Cardiac fibroblast (primary cell): ENCODE results near the gene SUPT20H.
"Not testable (repeated sequence)": the region's sequence is repeated elsewhere in the genome, so short reads cannot be mapped to it uniquely, and the experiment has no call there.

ENCODE experiments used
- DNase-seq, 2 donors: peaks; one replicate each; pipeline versions ENCODE4 v3.0.0 to v3.0.0-alpha.2; 2010; ENCODE audit warnings: low read depth in 2 of 2
- H3K4me3 ChIP-seq, 2 donors: replicated peaks in 1 of 2; 1 replicate in 1 of 2; 2 replicates in 1 of 2; pipeline ENCODE4 v1.5.1; 2011; ENCODE audit warnings: low read depth in 2 of 2, low read length in 2 of 2, mild to moderate bottlenecking in 2 of 2, moderate library complexity in 1 of 2
- TF ChIP-seq, protein P1 (sequence below): IDR thresholded peaks from one replicate; pipeline ENCODE4 v1.5.1; 2011; ENCODE audit warnings: low read depth, mild to moderate bottlenecking, low read length, inconsistent platforms

SUPT20H gene

GRCh38 chr13:37065890-37066526 lies 6.5 kb upstream of the SUPT20H start:
- DNase-seq: no peak
- TF ChIP-seq, protein P1, sequence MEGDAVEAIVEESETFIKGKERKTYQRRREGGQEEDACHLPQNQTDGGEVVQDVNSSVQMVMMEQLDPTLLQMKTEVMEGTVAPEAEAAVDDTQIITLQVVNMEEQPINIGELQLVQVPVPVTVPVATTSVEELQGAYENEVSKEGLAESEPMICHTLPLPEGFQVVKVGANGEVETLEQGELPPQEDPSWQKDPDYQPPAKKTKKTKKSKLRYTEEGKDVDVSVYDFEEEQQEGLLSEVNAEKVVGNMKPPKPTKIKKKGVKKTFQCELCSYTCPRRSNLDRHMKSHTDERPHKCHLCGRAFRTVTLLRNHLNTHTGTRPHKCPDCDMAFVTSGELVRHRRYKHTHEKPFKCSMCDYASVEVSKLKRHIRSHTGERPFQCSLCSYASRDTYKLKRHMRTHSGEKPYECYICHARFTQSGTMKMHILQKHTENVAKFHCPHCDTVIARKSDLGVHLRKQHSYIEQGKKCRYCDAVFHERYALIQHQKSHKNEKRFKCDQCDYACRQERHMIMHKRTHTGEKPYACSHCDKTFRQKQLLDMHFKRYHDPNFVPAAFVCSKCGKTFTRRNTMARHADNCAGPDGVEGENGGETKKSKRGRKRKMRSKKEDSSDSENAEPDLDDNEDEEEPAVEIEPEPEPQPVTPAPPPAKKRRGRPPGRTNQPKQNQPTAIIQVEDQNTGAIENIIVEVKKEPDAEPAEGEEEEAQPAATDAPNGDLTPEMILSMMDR: no peak
- H3K4me3 ChIP-seq: no peak overlapping the region

DNA sequence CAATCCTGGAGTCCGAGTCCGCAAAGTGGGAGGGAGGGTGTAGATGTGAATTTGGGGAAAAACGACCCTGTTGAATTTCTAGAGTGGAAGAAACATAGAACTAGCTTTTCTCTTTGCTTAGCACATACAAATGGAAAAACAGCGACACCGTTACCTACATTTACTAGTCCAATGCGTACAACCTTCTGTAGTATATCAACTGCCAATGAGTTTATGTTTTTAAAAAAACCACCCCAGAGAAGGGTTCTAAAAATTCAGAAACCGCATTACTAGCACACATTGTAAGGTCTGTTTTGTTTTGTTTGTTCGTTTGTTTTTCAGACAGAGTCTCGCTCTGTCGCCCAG lies 332 bp upstream of the SUPT20H start:
- no peak for DNase-seq
- H3K4me3 ChIP-seq: peak overlapping the region; percentile 17 to 88
- TF ChIP-seq, protein P1: no peak

- DNase-seq, H3K4me3 ChIP-seq: not testable (repeated sequence)
Observed at GRCh38 chr13:37056228-37056627, 3.3 kb downstream of the SUPT20H start.

DNA sequence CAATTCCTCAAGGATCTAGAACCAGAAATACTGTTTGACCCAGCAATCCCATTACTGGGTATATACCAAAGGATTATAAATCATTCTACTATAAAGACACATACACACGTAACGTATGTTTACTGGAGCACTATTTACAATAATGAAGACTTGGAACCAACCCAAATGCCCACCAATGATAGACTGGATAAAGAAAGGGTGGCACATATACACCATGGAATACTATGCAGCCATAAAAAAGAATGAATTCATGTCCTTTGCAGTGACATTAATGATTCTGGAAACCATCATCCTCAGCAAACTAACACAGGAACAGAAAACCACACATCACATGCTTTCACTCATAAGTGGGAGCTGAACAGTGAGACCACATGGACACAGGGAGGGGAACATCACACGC lies 6.4 kb downstream of the SUPT20H start:
- not testable (repeated sequence) for DNase-seq, H3K4me3 ChIP-seq

- no peak for DNase-seq
- TF ChIP-seq, protein P1: peak; percentile 3
- no peak overlapping the region for H3K4me3 ChIP-seq
Observed at GRCh38 chr13:37049810-37050209, 9.7 kb downstream of the SUPT20H start.

GRCh38 chr13:37047846-37048245 lies 11.6 kb downstream of the SUPT20H start:
- no peak overlapping the region for H3K4me3 ChIP-seq
- DNase-seq: no peak
- TF ChIP-seq, protein P1: no peak

DNA sequence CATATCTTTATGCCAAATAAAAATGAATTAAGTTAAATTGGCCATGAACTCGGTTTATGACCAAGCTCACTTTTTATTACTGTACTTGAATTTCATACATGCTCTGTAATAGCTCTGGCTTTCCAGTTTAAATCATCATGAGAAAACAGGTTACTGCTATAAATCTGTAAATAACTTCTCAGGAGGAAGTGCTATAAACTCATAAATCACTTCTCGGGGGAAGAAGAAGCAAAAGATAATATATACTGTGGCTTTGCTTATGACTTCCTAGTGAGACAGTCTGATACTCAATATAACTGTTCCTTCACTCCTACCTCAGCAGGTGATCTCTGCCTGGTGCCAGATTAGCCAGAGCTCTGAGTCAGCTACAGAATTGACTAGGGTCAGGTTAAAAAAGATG lies 12.5 kb downstream of the SUPT20H start:
- TF ChIP-seq, protein P1: no peak

DNA sequence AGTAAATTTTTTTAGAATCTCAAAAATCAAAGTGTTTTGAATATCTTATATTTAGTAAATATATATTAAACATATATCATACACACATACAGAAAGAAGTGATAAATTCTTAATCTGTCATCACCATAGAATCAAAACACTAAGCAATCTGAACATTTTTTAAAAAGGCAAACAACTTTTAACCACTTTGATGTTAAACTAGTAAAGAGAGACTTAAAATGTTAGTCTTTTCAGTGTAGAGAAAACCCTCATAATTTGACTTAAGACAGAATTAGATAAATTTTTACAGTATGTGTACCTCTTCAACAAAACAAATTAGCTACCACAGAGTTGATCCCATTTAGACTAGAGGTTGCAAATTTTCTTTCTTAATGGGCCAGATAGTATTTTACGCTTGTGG lies 13.4 kb downstream of the SUPT20H start:
- TF ChIP-seq, protein P1: no peak
- no peak overlapping the region for H3K4me3 ChIP-seq
- no peak for DNase-seq

More for the DNA sequence above, 12.5 kb downstream of the SUPT20H start:
- H3K4me3 ChIP-seq: no peak overlapping the region
- no peak for DNase-seq
